ENCODE data around the gene CMPK1.

The CMPK1 gene

DNA sequence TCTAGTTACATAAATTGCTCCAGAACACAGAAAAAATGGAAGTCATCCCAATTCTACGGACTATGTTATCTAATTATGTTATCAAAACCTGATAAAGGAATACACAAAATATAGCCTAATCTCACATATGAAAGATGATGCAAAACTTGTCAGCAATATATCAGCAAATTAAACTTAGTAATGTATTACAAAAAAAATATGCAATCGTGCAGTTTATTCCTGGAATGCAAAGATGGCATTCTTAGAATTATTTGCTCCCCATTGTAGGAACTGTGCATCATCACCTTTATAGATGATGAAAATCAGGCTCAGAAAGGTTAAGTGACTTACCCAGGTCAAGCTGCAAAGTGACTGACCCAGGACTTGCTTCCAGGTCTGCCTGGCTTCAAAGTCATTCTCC, 90.3 kb downstream of the CMPK1 start:
- FAIRE-seq = no peak
- no peak for DNase-seq (ENCODE audit: insufficient read length, low spot score)
- TF ChIP-seq, protein P1, sequence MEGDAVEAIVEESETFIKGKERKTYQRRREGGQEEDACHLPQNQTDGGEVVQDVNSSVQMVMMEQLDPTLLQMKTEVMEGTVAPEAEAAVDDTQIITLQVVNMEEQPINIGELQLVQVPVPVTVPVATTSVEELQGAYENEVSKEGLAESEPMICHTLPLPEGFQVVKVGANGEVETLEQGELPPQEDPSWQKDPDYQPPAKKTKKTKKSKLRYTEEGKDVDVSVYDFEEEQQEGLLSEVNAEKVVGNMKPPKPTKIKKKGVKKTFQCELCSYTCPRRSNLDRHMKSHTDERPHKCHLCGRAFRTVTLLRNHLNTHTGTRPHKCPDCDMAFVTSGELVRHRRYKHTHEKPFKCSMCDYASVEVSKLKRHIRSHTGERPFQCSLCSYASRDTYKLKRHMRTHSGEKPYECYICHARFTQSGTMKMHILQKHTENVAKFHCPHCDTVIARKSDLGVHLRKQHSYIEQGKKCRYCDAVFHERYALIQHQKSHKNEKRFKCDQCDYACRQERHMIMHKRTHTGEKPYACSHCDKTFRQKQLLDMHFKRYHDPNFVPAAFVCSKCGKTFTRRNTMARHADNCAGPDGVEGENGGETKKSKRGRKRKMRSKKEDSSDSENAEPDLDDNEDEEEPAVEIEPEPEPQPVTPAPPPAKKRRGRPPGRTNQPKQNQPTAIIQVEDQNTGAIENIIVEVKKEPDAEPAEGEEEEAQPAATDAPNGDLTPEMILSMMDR (IDR thresholded peaks at IDR 0.05; ENCODE audit: insufficient read depth, missing control alignments) = no peak

DNA sequence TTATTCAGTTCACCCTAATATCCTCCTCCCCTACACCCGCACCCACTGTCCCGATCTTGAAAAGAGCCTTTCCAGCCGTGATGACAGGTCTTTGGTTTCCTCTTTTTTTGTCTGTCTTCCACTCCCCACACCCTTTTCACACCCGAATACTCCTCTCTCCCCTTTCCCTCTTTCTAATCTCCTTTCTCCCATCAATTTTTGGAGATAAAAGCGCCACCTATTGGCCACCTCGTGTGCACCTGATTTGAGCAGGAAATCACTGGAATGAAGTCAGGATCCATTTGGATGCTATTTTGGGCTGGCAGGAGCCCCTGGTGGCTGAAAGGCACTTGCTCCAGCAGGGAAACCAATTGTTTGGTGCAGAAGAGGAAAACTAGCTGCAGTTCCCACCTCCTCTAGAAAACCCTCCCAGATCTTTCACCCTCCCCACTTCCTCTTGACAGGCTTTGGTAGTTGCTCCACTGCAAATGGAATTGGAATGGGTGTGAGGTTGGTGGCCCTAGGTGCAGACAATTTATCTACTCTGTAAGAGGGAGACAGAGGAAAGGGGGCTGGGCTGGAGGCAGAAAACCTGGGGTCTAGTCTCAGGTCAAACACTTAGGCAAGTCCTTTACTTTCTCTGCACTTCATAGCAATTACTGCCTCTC, 90.9 kb downstream of the CMPK1 start:
- no peak for DNase-seq (ENCODE audit: insufficient read length, low spot score)
- FAIRE-seq = no peak
- TF ChIP-seq, protein P1 (IDR thresholded peaks at IDR 0.05; ENCODE audit: insufficient read depth, missing control alignments) = peak; percentile 73

Data from D721Med (cell line).